K562 (cell line): ENCODE results near the gene OVOL2. TPM values are rescaled to one million over a fixed set of nuclear protein-coding genes. Genes with fewer than 3 reads are reported as not detected.

Experiments
- ATAC-seq: fragments of 200-7000 bp; cut with Tn5 transposase; 3 replicates; pipeline ENCODE4 v1.9.1; 2020; ENCODE audit warnings: moderate library complexity
- BruUV-seq: library from RNA; stranded (reverse); fragments of 400-500 nt; replicated peaks from 2 replicates; lab custom pipeline; 2021; lab: Mats Ljungman, UMichigan
- CTCF ChIA-PET: fragments of 300-600 bp; formaldehyde crosslinking; extraction: SDS; loops from one replicate; lab custom pipeline; 2021; ENCODE audit warnings: low intra/inter-chr PET ratio; lab: Yijun Ruan, JAX
- POLR2A ChIA-PET: fragments of 300-600, 350-650 bp; sonication (Branson Sonifier 250); formaldehyde crosslinking; extraction: SDS; loops from one replicate; lab custom pipeline; 2021; ENCODE audit warnings: antibody characterized with exemption, inconsistent platforms; lab: Yijun Ruan, JAX
- DNase-seq, 4 experiments: peaks; one replicate each; pipeline versions ENCODE4 v3.0.0 to v3.0.0-alpha.2; 2011 to 2018; ENCODE audit warnings: low spot score in 3 of 4, mixed read lengths in 3 of 4; ENCODE audit errors: extremely low read depth in 1 of 4
- FAIRE-seq: peaks from 2 replicates; lab custom pipeline; 2011; peaks lifted over from hg19 to GRCh38; lab: Jason Lieb, UNC
- H2AFZ ChIP-seq: 2 replicates; pipeline ENCODE4 v1.6.0; 2011; ENCODE audit warnings: low read depth, low read length, control low read depth, inconsistent platforms
- H3K27ac ChIP-seq: fragments of 200-600 bp; 3 replicates; pipeline ENCODE4 v1.8.0; 2011; ENCODE audit warnings: low read depth, mild to moderate bottlenecking, control low read depth, inconsistent platforms, low read length, moderate library complexity, mixed read lengths; ENCODE audit errors: extremely low read depth
- H3K27me3 ChIP-seq, 2 experiments: fragments of 300-600 bp in 1 of 2; 2 replicates in 1 of 2; 3 replicates in 1 of 2; pipeline versions ENCODE4 v1.6.0 to v1.8.0; 2011; ENCODE audit warnings: inconsistent platforms in 2 of 2, low read length in 2 of 2, mild to moderate bottlenecking in 1 of 2, mixed read lengths in 1 of 2, moderate library complexity in 1 of 2; ENCODE audit not compliant: control insufficient read depth in 2 of 2, insufficient read depth in 2 of 2
- H3K36me3 ChIP-seq: fragments of 300-600 bp; 3 replicates; pipeline ENCODE4 v1.8.0; 2011; ENCODE audit warnings: mild to moderate bottlenecking, low read length, inconsistent platforms; ENCODE audit not compliant: control insufficient read depth, insufficient read depth
- H3K4me1 ChIP-seq, 2 experiments: fragments of 200-600 bp in 1 of 2; replicated peaks in 1 of 2; 2 replicates in 1 of 2; 3 replicates in 1 of 2; pipeline versions ENCODE4 v1.5.1 to v1.8.0; 2011; ENCODE audit warnings: inconsistent platforms in 2 of 2, low read length in 2 of 2, mild to moderate bottlenecking in 1 of 2, mixed read lengths in 1 of 2, moderate library complexity in 1 of 2; ENCODE audit not compliant: control insufficient read depth in 2 of 2, insufficient read depth in 2 of 2
- H3K4me2 ChIP-seq: 2 replicates; pipeline ENCODE4 v1.6.1; 2011; ENCODE audit warnings: low read length, control low read depth, inconsistent platforms, mixed read lengths; ENCODE audit not compliant: insufficient read depth
- H3K4me3 ChIP-seq: fragments of 200-600 bp; sonication (generic), shearing (Covaris generic); 2 replicates; pipeline ENCODE4 v1.5.1; 2016; ENCODE audit warnings: control low read depth, inconsistent platforms
- H3K79me2 ChIP-seq: fragments of 200-600 bp; 3 replicates; pipeline ENCODE4 v1.8.0; 2011; ENCODE audit warnings: low read length, inconsistent platforms; ENCODE audit not compliant: control insufficient read depth, insufficient read depth
- H3K9ac ChIP-seq, 2 experiments: 2 replicates each; pipeline versions ENCODE4 v1.6.0 to v1.6.1; 2011; ENCODE audit warnings: low read depth in 2 of 2, low read length in 2 of 2, control low read depth in 1 of 2, inconsistent platforms in 1 of 2, mild to moderate bottlenecking in 1 of 2, mixed read lengths in 1 of 2; ENCODE audit not compliant: insufficient read depth in 1 of 2
- H3K9me1 ChIP-seq: one replicate; pipeline ENCODE4 v1.6.0; 2011; ENCODE audit warnings: inconsistent platforms, mild to moderate bottlenecking, low read length, moderate library complexity; ENCODE audit not compliant: control insufficient read depth, insufficient read depth
- H3K9me3 ChIP-seq: replicated peaks from 2 replicates; pipeline ENCODE4 v1.5.1; 2011; ENCODE audit warnings: low read depth, low read length, inconsistent platforms; ENCODE audit not compliant: control insufficient read depth, insufficient read depth
- H4K20me1 ChIP-seq: replicated peaks from 2 replicates; pipeline ENCODE4 v1.6.1; 2011; ENCODE audit warnings: low read length, inconsistent platforms, mixed read lengths; ENCODE audit not compliant: control insufficient read depth, insufficient read depth
- ESRRB ChIP-seq: fragments of 250-450 bp; sonication (Bioruptor Pico); IDR thresholded peaks from 2 replicates; pipeline ENCODE4 v1.5.0; 2020; ENCODE audit warnings: mild to moderate bottlenecking, moderate library complexity, borderline replicate concordance
- FOXK2 ChIP-seq, 2 experiments: fragments of 450-650 bp; IDR thresholded peaks in 1 of 2; conservative IDR thresholded peaks in 1 of 2; 2 replicates each; pipeline ENCODE4 v1.6.1; 2016; ENCODE audit warnings: low read depth in 2 of 2, mild to moderate bottlenecking in 1 of 2
- HNRNPK ChIP-seq: fragments of 200-400 bp; formaldehyde crosslinking; IDR thresholded peaks from one replicate; pipeline ENCODE4 v1.6.1; 2018; ENCODE audit warnings: mild to moderate bottlenecking, low read depth, low read length; ENCODE audit not compliant: poor library complexity, severe bottlenecking
- KAT7 ChIP-seq: sonication (generic); formaldehyde crosslinking; IDR thresholded peaks from 2 replicates; pipeline ENCODE4 v1.8.0; 2022; ENCODE audit warnings: missing genetic modification reagents, mild to moderate bottlenecking, borderline replicate concordance
- MCM2 ChIP-seq: fragments of 450-650 bp; IDR thresholded peaks from 2 replicates; pipeline ENCODE4 v1.6.1; 2017; ENCODE audit warnings: low read depth, mild to moderate bottlenecking
- MCM7 ChIP-seq, 2 experiments: fragments of 450-650 bp; IDR thresholded peaks; 2 replicates each; pipeline ENCODE4 v1.6.1; 2016 to 2018
- MEIS2 ChIP-seq: fragments of 450-650 bp; IDR thresholded peaks from 2 replicates; pipeline ENCODE4 v1.6.1; 2014; ENCODE audit warnings: mild to moderate bottlenecking; ENCODE audit not compliant: partially characterized antibody
- NBN ChIP-seq: fragments of 450-650 bp; IDR thresholded peaks from 2 replicates; pipeline ENCODE4 v1.6.1; 2016; ENCODE audit warnings: low read depth, mild to moderate bottlenecking
- NELFE ChIP-seq: IDR thresholded peaks from 2 replicates; pipeline ENCODE4 v1.6.1; 2011; ENCODE audit warnings: mild to moderate bottlenecking; ENCODE audit not compliant: insufficient read depth, insufficient read length
- NFATC3 ChIP-seq: fragments of 450-650 bp; IDR thresholded peaks from 2 replicates; pipeline ENCODE4 v1.6.1; 2017; ENCODE audit warnings: mild to moderate bottlenecking
- NFE2 ChIP-seq: IDR thresholded peaks from 2 replicates; pipeline ENCODE4 v1.6.1; 2014; ENCODE audit warnings: antibody characterized with exemption, low read depth
- RBM34 ChIP-seq: fragments of 200-400 bp; formaldehyde crosslinking; IDR thresholded peaks from 2 replicates; pipeline ENCODE4 v1.6.1; 2018; ENCODE audit warnings: low read length, borderline replicate concordance; ENCODE audit not compliant: insufficient read depth
- SNIP1 ChIP-seq: fragments of 450-650 bp; IDR thresholded peaks from 2 replicates; pipeline ENCODE4 v1.7.1; 2017; ENCODE audit warnings: low read depth, mild to moderate bottlenecking
- TSC22D4 ChIP-seq: fragments of 450-650 bp; IDR thresholded peaks from 2 replicates; pipeline ENCODE4 v1.6.1; 2016; ENCODE audit warnings: missing genetic modification characterization, missing biosample characterization, control low read depth
- ZFP30 ChIP-seq: fragments of 250-450 bp; sonication (Bioruptor Pico); IDR thresholded peaks from 2 replicates; pipeline ENCODE4 v1.8.0; 2022; ENCODE audit warnings: moderate library complexity, mild to moderate bottlenecking, inconsistent platforms, borderline replicate concordance
- ZNF253 ChIP-seq: fragments of 250-450 bp; sonication (Bioruptor Pico); conservative IDR thresholded peaks from 2 replicates; pipeline ENCODE4 v1.6.1; 2021; ENCODE audit warnings: mild to moderate bottlenecking
- ZNF644 ChIP-seq: fragments of 200-800 bp; sonication (Bioruptor generic); IDR thresholded peaks from 2 replicates; pipeline ENCODE4 v1.6.1; 2016; ENCODE audit warnings: low read depth, missing genetic modification characterization, missing compliant biosample characterization
- ZNF764 ChIP-seq: fragments of 250-450 bp; sonication (Bioruptor Pico); IDR thresholded peaks from 2 replicates; pipeline ENCODE4 v1.4.0; 2020; ENCODE audit warnings: low read depth, mild to moderate bottlenecking, moderate library complexity
- WGBS: fragments of 100-300 bp; shearing (Covaris generic); methylation state at CpG from one replicate; pipeline ENCODE4 v1.1.6; 2016; ENCODE audit warnings: low coverage, mixed read lengths; ENCODE audit not compliant: insufficient coverage; ENCODE audit errors: missing lambda C conversion rate; 5-methylcytosine and 5-hydroxymethylcytosine counted together
- in situ Hi-C: fragments of 300-500 bp; cut with MboI; formaldehyde crosslinking; loops from 4 replicates; pipeline ENCODE4 v1.15.0; 2018; ENCODE audit warnings: inconsistent platforms, mixed read lengths
- intact Hi-C: fragments of 100-400 bp; cut with micrococcal nuclease; formaldehyde crosslinking; loops from 2 replicates; pipeline ENCODE4 v1.14.2; 2022
- polyA plus RNA-seq, 8 experiments: library from polyadenylated mRNA; depleted of rRNA in 4 of 8; stranded (reverse) in 5 of 8; unstranded in 3 of 8; fragments of >200 nt; fragmentation: Nextera tagmentation in 2 of 8; fragmentation: Illumina TruSeq in 1 of 8; extraction: Ambion mirVana in 2 of 8; extraction: Trizol in 1 of 8; gene quantifications; 2 replicates each; pipeline versions ENCODE4 v1.2.1 to v1.2.3, GENCODE V29; 2011 to 2014; ENCODE audit warnings: inconsistent platforms in 1 of 8, missing spikeins in 1 of 8
- total RNA-seq, 7 experiments: library from RNA; depleted of rRNA in 6 of 7; stranded (reverse); fragments of >200 nt in 6 of 7; fragmentation: Illumina TruSeq in 2 of 7; extraction: Trizol in 2 of 7; gene quantifications; 2 replicates each; pipeline versions ENCODE4 v1.2.1 to v1.2.3, GENCODE V29; 2011 to 2021; ENCODE audit warnings: low replicate concordance in 1 of 7
- TF ChIP-seq, protein P1 (sequence below): fragments of 250-450 bp; sonication (Bioruptor Pico); IDR thresholded peaks from 2 replicates; pipeline ENCODE4 v1.8.0; 2021; ENCODE audit warnings: moderate library complexity, mild to moderate bottlenecking, inconsistent platforms
- TF ChIP-seq, protein P2 (sequence below): fragments of 250-450 bp; sonication (Bioruptor Pico); IDR thresholded peaks from 2 replicates; pipeline ENCODE4 v1.4.0; 2020; ENCODE audit warnings: borderline replicate concordance

Gene OVOL2
- total and polyA plus RNA-seq, 9 of the 15 experiments (the other 6 are each of a cell fraction or from before 2014, with no cell fraction given): not detected

DNA sequence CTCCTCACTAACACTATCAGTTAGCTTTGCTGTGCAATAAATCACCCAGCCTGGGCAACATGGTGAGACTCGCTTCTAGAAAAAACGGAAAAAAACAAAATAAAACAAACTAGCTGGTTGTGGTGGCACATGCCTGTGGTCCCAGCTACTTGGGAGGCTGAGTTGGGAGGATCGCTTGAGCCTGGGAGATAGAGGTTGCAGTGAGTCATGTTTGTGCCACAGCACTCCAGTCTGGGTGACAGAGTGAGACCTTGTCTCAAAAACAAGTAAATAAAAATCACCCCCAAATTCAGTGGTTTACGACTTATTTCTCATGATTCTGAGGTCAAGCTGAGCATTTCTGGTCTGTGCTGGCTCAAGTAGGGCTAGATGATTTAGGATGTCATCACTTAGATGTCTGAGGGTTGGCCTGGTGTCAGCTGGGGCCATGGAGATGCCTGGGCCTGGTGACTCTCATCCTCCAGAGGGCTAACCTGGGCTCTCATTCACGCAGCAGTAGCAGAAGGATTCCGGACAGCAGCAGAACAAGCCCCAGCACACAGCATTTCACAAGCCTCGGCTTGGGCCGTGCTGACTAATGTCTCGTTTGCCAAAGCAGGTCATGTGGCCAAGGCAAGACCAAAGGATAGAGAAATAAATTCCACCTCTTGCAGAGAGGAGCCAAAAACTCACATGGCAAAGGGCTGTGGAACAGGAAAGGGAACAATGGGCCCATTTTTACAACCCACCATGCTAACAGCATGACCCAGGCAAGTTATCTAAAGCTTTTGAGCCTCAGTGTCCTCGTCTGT lies 56.4 kb downstream of the OVOL2 start (continued):
- TF ChIP-seq MEIS2 (no peak), NFE2 (no peak), MCM2 (no peak), NELFE (no peak), HNRNPK (no peak), ZNF764 (CRISPR knock-in tag) (no peak), ZNF253 (CRISPR knock-in tag) (no peak), ZFP30 (no peak)
- TF ChIP-seq, protein P1, sequence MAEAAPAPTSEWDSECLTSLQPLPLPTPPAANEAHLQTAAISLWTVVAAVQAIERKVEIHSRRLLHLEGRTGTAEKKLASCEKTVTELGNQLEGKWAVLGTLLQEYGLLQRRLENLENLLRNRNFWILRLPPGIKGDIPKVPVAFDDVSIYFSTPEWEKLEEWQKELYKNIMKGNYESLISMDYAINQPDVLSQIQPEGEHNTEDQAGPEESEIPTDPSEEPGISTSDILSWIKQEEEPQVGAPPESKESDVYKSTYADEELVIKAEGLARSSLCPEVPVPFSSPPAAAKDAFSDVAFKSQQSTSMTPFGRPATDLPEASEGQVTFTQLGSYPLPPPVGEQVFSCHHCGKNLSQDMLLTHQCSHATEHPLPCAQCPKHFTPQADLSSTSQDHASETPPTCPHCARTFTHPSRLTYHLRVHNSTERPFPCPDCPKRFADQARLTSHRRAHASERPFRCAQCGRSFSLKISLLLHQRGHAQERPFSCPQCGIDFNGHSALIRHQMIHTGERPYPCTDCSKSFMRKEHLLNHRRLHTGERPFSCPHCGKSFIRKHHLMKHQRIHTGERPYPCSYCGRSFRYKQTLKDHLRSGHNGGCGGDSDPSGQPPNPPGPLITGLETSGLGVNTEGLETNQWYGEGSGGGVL: no peak

DNA sequence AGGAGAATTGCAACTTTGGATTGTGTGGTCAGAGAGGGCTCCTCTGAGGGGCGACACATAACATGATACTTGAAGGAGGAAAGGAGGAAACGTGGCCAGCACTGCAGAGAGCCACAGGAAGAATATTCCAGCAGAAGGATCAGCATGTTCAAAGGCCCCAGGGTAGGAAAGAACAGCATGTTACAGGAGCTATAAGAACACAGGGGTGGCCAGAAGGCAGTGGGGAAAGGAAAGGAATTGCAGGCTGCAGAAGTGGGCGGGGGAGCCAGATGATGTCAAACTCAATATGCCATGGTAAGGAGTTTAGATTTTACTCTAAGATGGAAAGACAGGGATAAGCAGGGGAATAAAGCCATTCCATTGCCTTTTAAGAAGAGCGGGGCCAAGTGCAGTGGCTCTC lies 58.1 kb downstream of the OVOL2 start:
- Histone ChIP-seq H3K4me3 (no peak overlapping the region), H3K79me2 (no peaks in the 10 kb centered on the region), H3K36me3 (no peaks in the 10 kb centered on the region), H3K4me1 (no peaks in the 10 kb centered on the region; a peak in 1 of 5 replicates), H4K20me1 (no peaks in the 10 kb centered on the region), H3K9me1 (no peaks in the 10 kb centered on the region), H3K27ac (no peak overlapping the region), H2AFZ (no peak overlapping the region), H3K4me2 (no peak overlapping the region), H3K9me3 (no peaks in the 10 kb centered on the region), H3K9ac (no peak overlapping the region), H3K27me3 (peaks cover 6 to 7% of the 10 kb centered on the region in 2 experiments; a peak in 3 of 5 replicates)
- in situ Hi-C loops (no loop called here), intact Hi-C loops (loop anchor here (5.0 to 10.0 kb wide), 5 partner anchors 105 to 495 kb away; partner anchors contain the start of genes BFSP1 and RRBP1)
- ChIA-PET CTCF (no interaction called here), POLR2A (no interaction called here)
- ATAC-seq (no peak), DNase-seq (no peak), FAIRE-seq (no peak)
- WGBS: 29% methylated on average over 4 of the region's 4 CpGs
- no TSS peak for BruUV-seq
- TF ChIP-seq NFATC3 (no peak), MCM7 (IDR thresholded peaks at IDR 0.05) (no peak), TSC22D4 (no peak), SNIP1 (no peak), KAT7 (CRISPR knock-in tag) (no peak), FOXK2 (conservative IDR thresholded peaks at IDR 0.05 in 1 of 2, IDR thresholded peaks at IDR 0.05 in 1 of 2; ENCODE audit: low read depth in 2 of 2) (no peak), NBN (no peak), RBM34 (no peak), ESRRB (CRISPR knock-in tag) (no peak), ZNF644 (tag) (no peak)
- TF ChIP-seq, protein P2, sequence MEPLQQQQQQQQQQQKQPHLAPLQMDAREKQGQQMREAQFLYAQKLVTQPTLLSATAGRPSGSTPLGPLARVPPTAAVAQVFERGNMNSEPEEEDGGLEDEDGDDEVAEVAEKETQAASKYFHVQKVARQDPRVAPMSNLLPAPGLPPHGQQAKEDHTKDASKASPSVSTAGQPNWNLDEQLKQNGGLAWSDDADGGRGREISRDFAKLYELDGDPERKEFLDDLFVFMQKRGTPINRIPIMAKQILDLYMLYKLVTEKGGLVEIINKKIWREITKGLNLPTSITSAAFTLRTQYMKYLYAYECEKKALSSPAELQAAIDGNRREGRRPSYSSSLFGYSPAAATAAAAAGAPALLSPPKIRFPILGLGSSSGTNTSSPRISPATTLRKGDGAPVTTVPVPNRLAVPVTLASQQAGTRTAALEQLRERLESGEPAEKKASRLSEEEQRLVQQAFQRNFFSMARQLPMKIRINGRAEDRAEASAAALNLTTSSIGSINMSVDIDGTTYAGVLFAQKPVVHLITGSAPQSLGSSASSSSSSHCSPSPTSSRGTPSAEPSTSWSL (CRISPR knock-in tag): no peak
